Hindlimb muscle (tissue), 1 donor: ENCODE results near the gene CST9. TPM values are rescaled to one million over a fixed set of nuclear protein-coding genes. Genes with fewer than 3 reads are reported as not detected.

Experiments used
- polyA plus RNA-seq: library from polyadenylated mRNA; unstranded; fragments of 120-200 nt; gene quantifications from one replicate; pipeline ENCODE4 v1.2.1, GENCODE V29; 2013; ENCODE audit not compliant: insufficient read length

The CST9 gene
- polyA plus RNA-seq, 1 donor = not detected

Other genes with a start within 250 kb of the CST9 start
- 10.8 TPM for gene GZF1, start 243.7 kb downstream of the CST9 start, polyA plus RNA-seq
- gene NAPB, start 184.4 kb downstream of the CST9 start, polyA plus RNA-seq = 8.1 TPM
- gene CSTL1, start 166.2 kb downstream of the CST9 start, polyA plus RNA-seq = not detected
- gene CST11, start 153.0 kb downstream of the CST9 start, polyA plus RNA-seq = not detected
- gene CST8, start 114.8 kb downstream of the CST9 start, polyA plus RNA-seq = not detected
- not detected for gene CST9L, start 37.4 kb downstream of the CST9 start, polyA plus RNA-seq
- 118 TPM for gene CST3, start 32.0 kb upstream of the CST9 start, polyA plus RNA-seq
- not detected for gene CST4, start 83.1 kb upstream of the CST9 start, polyA plus RNA-seq
- gene CST1, start 145.0 kb upstream of the CST9 start, polyA plus RNA-seq = not detected
- not detected for gene CST2, start 220.8 kb upstream of the CST9 start, polyA plus RNA-seq